HG02623 (cell line): Measurements from ENCODE around the gene BCKDK.

Experiments used
- ATAC-seq: cut with Tn5 transposase; IDR thresholded peaks from one replicate; pipeline ENCODE4 v1.9.1; 2021; ENCODE audit warnings: moderate library complexity; ENCODE audit not compliant: unreplicated experiment

The BCKDK gene

DNA sequence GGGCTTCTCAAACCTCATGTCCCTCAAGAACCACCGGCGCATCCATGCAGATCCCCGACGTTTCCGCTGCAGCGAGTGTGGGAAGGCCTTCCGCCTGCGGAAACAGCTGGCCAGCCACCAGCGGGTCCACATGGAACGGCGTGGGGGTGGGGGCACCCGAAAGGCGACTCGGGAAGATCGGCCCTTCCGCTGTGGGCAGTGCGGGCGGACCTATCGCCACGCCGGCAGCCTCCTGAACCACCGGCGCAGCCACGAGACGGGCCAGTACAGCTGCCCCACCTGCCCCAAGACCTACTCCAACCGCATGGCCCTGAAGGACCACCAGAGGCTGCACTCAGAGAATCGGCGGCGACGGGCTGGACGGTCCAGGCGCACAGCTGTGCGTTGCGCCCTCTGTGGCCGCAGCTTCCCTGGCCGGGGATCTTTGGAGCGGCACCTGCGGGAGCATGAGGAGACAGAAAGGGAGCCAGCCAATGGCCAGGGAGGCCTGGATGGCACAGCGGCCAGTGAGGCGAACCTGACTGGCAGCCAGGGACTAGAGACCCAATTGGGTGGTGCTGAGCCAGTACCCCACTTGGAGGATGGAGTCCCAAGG is 28.1 kb upstream of the BCKDK start:
- ATAC-seq = no peak

DNA sequence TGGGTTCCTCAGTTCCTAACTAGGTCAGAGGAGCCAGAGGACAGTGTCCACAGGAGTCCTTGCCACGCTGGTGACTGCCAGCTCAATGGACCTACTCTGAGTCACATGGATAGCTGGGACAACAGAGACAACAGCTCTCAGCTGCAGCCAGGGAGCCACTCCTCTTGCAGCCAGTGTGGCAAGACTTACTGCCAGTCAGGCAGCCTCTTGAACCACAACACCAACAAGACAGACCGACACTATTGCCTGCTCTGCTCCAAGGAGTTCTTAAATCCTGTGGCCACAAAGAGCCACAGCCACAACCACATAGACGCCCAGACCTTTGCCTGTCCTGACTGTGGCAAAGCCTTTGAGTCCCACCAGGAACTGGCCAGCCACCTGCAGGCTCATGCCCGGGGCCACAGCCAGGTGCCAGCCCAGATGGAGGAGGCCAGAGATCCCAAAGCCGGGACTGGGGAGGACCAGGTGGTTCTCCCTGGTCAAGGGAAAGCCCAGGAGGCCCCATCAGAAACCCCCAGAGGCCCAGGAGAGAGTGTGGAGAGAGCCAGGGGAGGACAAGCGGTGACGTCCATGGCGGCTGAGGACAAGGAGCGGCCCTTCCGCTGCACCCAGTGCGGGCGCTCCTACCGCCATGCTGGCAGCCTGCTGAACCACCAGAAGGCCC is 27.3 kb upstream of the BCKDK start:
- ATAC-seq = no peak

DNA sequence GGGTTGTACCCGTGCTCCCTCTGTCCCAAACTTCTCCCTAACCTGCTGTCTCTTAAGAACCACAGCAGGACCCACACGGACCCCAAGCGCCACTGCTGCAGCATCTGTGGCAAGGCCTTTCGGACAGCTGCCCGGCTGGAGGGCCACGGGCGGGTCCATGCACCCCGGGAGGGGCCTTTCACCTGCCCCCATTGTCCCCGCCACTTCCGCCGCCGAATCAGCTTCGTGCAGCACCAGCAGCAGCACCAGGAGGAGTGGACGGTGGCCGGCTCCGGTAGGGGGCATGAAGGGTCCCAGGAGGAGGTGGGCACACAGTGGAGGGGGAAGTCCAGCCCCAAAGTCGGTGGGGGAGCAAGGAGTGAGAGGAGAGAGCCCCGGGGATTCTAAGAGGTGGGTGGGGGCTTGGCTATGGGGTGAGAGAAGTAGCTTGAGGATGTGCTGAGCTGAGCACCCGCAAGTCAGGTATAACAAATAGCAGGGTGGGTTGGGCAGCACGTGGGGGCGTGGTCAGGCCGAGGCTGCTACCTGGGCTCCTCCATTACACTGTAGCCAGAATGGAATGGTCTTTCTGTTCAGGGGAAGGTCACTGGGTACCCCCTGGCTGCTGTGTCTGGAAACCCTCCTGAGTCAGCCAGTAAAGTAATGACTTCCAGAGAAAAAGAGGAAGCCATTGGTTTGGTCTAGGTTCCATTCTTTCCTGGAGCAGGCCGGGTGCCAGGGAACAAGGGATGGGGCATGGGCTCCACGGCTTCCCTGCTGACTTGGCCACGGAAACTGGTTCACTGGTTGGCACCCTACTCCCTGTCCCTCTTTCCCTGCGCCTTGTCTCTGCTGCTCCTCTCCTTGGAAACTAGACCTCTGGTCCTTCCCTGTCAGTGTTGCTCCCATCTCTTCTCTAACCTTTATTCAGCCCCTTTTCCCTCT is 26.5 kb upstream of the BCKDK start:
- ATAC-seq = no peak

DNA sequence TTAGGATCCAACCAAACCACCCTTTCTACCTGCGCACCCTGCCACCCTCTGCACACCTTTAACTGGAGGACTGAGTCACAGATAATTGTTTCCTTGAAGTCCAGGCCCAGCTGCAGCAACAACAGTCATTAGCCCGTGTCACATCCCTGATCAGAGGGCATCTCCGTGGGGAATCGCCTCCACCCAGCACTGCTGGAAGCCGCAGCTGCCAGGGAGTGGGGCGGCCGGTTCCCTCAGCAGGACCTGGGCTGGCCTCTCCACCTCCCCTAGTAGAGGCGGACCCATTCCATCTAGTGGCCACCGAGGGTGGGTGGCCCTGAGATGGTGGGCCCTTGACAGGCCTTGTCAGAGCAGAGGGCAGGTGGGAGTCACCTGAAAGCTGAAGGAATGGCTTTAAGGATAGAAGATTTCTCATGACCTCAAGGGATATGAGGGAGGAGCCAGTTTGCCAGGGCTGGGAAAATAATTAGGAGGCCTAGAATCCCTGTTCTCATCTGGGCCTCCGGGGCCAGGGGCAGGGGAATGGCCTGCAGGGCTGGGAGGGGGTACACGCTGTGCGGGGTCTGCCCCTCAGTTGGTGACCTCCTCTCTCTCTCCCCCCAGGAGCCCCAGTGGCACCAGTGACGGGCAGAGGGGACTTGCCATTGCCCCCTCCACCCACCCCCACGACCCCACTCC is 25.7 kb upstream of the BCKDK start:
- no peak for ATAC-seq

DNA sequence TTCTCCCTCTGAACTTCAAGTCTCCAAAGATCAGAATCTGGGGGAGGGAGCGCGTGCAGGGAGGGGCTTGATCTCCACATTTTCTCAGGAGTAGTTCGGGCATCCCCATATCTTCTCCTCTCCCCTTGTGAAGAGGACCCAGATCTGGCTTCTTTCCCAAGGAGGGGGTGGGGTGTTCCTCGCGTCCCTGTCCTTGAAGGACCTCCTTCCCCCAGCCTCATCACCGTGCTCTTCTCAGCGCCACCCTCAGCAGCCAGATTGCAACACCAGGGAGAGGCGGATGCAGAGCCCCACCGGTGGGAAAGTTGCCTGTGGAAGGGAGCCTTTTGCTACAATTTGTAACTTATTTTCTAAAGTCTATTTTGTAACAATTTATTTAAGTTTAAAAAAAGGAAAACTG is 25.1 kb upstream of the BCKDK start:
- ATAC-seq = no peak

DNA sequence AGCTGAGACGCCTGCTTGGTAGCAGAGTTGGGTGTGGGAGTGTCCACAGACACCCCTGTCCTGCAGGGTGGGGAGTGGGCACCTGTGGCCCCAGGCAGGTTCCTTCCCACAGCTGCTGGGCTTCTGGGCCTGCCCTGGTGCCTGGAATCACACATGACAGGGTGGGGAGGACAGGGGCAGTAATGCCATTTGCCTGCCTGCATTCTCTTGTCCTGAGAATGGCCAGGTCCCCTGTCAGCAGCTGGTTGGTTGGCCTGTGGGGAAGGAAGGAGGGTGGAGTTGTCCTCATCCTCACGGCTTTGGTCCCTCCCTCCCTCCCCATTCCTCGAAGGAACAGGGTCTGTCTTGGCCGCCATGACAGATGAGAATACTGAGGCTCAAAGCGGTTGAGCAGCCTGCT is 24.6 kb upstream of the BCKDK start:
- ATAC-seq = no peak

DNA sequence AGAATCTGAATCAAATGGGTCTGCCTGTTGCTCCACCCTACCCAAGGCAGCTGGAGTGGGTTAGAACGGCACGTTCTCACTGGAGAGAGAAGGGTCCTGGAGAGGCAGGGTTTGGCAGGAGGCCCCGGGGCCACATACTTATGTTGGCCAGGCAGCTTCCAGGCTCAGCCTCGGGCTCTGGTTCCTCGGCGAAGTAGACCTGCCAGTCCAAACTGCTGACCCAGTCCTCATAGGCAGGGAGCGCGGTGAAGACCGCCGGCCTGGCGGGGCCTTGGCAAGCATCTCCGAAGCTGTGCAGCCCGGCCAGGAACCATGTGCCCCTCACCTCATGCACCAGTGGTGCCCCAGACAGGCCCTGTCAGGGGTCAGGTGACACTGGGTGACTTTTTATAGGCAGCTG is 24.2 kb upstream of the BCKDK start:
- no peak for ATAC-seq

DNA sequence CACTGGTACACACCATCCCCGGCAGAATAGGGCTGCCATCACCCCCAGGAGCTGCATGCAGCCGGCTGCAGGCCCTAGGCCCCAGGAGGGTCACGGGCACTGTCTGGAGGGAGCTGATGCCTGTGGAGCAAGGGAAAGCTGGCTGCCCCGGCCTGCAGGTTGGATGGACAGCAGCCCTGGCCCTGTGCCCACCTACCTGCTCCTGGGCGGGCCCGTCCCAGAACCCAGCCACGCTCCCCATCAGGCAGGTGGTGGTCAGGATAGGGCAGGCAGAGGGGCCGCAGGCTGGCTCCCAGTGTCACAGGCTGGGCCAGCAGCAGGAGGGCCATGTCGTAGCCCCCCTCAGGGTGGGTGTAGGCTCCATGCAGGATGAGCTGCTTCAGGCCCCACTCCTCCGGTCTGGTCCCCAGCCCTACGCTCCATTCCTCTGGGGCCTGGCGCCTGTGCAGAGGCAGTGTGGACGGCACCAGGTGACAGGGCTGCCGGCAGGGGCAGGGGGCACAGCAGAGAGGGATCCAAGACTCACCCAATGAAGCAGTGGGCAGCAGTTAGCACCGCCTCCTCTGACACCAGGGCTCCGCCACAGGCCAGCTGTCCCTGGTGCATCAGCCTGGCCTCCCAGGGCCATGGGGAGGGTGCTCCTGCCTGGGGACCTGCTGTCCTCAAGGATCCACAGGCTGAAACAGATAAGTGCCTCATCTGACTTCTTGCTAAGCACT is 23.4 kb upstream of the BCKDK start:
- ATAC-seq = no peak

DNA sequence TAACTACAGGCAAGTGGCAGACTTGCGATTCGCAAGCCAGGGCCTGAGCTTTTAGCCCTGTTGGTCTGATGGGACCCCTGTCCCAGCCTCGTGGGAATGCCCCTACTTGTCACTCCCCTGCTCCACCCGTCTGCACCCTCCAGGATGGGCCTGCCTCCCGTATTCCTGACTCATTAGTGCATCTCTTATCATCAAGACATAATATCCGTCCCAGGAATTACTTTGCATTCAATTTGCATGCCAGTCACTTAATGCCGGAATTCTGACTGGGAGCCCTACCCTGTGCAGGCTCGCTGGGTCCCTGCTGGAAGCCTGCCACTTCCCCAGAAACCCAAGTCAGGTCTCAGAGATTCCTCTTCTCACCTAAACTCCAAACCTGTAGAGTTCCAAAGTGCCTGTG is 22.8 kb upstream of the BCKDK start:
- ATAC-seq = no peak

DNA sequence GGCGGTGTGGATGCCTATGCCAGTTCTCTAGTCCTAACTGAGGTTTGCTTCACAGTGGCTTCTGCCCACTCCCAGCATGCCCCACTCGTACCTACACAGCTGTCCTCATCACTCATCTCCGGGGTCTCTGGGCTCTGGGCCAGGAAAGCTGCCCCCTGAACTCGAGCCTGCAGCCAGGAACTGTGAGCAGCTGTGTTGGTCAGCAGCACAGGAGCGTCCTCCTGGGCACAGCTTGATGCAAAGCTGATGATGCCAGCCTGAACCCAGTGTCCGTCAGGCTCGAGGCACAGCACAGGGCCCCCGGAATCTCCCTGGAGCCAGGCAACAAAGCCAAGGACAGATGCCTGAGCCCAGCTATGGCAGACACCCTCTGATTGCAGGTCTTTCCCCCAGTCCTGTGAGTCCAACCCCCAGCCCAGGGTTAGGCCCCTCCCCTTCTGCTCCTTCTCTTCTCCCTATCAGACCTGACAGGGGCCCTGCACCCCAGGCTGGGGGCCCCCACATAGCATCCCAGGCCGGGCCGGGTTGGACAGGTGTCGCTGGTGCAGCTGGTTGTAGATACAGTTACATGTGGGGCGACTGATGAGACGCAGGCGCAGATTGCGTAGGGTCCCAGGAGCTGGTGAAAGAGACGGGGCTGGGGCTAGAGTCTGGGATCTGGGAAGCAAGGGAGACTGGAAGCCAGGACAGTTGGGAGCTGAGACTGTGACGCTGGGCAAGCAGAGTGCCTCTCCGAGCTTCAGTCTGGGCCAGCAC is 22.1 kb upstream of the BCKDK start:
- ATAC-seq = no peak

DNA sequence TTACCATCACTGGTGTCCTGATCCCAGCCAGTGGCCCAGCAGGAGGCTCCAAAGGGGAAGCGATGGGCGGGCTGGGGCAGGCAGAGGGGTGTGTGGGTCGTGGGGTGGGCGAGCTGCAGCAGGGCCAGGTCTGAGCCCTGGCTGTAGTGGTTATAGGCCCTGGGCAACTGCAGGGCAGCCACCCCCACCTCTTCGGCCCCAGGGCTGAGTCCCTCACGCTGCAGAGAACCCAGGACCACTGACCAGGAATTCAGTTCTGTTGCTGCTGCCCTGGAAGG is 21.6 kb upstream of the BCKDK start:
- no peak for ATAC-seq

DNA sequence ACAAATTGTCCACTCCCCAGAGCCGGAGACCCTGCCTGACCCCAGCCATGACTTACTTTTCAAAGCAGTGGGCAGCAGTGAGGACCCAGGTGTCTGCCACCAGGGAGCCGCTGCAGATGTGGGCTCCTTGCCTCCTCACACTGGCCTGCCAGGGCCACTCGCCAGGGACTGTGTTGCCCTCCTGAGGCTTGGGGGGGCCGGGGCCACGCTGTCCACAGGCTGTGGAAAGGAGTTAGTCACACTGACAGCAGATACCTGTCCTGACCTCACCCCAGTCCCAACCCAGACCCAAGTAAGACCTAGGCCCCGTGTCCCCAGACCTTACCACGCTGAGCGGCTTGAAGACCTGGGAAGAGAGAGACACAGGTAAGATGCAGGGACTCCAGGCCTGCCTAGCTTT is 20.7 kb upstream of the BCKDK start:
- no peak for ATAC-seq

DNA sequence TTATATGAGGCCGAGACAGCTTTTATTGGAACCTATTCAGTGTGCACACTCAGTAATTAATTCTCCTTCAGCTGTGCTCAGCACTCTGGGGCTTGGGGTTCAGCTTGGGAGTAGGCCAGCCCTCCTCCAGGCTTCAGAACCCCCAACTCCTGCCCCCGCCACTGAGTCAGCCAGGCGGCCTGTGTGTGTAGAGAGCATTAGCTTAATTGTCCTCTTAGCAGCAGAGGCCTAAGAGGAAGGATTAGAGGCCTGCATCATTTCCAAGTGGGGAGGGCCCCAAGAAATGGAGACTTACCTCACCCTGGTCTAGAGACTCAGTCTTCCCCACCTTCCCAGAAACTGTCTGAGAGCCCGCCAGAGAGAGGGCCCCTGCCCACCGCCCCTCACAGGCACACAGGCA is 20.2 kb upstream of the BCKDK start:
- ATAC-seq = no peak

DNA sequence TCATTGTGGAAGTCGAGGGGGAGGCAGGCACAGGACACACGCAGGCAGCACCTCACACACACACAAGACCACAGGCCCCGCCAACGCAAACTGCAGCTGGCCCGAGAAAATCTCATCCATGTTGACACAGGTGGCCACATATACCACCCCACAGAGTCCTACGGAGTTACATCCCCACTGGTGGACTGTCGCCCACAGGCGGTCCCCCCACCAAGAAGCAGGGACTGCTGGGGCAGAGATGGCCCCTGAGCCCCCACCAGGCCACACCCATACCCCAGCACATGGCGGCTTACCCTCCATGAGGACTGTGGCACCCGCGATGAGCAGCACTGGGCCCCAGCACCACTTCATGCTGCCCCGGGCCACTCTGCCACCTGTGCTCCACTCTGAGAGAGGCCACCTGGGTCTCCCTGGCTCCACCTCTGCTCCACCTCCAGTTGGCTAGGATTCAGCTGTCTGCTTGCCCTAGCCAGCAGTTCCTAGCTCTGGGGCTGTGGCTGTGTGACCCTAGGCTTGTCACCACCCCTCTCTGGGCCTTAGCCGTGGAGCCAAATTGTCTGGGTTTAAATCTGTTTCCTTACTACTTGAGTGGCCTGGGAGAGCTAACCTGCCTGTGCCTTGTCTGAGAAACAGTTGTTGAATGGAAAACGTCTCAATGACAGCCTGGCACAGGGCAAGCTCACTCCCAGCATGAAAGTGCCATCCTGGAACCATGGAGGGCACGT is 19.6 kb upstream of the BCKDK start, which contains the start of gene PRSS53:
Gene PRSS53, minus strand, starts transcription at position 485 of the 725 bp plus-strand sequence. Its CDS starts 134 bp downstream, at position 351.
- no peak for ATAC-seq

DNA sequence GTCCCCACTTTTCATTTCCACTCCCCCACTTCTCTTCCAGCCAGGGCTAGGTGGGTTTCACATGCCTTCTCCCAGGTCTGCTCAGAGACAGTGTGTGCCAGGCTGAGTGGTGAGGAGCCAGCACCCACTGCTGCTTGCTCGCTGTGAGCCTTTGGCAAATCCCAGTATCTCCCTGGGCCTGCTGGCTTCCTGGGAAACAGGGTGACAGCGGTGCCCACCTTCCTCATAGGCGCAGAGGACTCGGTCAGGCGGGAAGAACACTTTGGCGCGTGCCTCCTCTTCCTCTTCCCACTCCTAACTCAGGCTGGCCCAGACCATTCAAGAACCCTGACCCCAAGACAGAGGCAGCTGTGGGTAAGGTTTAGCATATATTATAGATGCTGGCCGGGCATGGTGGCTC is 19.0 kb upstream of the BCKDK start:
- no peak for ATAC-seq

DNA sequence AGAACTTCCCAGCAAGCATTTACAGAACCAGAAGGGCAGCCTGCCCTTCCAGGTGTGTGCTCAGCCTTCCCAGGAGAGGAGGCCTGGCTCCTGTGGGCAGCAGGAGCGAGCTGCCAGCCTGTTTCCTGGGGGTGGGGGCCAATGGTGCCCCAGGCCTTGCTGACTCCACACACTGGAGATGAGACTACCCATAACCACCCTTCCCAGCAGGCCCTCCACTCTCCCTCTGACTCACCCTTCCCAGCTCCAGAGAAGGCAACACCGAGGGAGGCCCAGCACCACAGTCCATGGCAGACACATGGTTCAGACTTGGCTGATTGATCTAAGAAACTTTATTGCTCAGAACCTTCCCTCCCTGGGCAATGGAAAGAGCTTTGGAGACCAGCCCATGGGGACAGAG is 17.6 kb upstream of the BCKDK start:
- ATAC-seq = no peak

DNA sequence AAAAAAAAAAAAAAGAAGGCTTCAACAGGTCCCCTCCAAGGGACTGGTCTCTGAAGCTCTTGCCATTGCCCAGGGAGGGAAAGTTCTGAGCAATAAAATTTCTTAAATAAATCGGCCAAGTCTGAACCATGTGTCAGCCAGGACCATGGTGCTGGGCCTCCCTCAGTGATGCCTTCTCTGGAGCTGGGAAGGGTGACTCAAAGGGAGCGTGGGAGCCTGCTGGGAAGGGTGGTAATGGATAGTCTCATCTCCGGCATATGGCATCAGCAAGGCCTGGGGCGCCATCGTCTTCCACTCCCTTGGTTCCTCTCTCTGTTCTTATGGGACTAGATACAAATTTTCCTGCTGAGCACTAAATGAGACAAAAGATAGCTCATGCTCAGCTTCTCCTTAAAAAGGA is 15.9 kb upstream of the BCKDK start:
- ATAC-seq = no peak

DNA sequence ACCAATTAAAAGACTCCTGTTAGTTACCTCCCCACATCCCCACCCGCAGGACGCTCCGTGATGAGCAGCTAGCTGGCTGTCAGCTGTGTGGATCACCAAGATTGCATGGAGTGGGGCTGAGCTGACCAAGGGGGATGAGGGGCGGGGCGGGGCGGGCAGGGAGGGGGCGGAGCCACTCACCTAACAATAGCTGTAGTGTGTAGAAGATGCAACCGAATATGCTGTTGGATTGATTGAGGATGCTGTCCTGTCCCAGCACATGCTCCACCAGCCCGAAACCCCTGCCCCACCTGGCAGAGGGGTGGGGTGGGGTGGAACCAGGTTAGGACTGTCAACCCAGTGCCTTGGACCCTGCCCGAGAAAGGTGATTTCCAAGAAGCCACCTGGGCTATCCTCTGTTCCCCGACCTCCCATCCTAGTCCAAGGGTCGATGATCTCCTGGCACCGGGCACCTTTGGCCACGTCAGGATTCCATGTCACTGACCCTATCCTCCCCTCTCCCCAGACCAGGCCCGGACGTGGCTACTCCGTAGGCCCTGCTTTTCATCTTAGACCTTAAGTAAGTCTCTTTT is 15.0 kb upstream of the BCKDK start:
- no peak for ATAC-seq

DNA sequence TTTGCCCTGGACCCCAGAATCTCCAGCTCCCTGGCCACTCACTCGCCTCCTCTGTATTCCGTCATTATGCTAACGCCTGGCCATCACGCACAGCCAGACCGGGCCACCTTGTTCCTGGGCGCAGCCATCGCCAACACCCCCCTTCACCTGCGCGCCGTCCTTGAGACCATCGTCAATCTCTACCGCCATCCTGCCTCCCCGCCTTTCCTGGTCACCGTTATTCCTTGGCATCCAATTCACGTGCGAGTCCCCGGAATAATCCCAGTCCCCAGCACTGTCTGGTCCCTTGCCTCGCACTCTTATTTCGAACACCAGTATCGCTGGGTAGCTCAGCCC is 14.1 kb upstream of the BCKDK start:
- ATAC-seq = no peak
